ENCODE results near the gene RRAD. TPM values are rescaled to one million over a fixed set of nuclear protein-coding genes. Genes with fewer than 3 reads are reported as not detected.
A peak's percentile ranks its signal among the peaks of the same experiment; 100 is the strongest.
"Not testable (repeated sequence)": the region's sequence is repeated elsewhere in the genome, so short reads cannot be mapped to it uniquely, and the experiment has no call there.

The RRAD gene
- total RNA-seq, 4 donors from 2014 or later = 3.8 to 21.0 (median 11.9) TPM

DNA sequence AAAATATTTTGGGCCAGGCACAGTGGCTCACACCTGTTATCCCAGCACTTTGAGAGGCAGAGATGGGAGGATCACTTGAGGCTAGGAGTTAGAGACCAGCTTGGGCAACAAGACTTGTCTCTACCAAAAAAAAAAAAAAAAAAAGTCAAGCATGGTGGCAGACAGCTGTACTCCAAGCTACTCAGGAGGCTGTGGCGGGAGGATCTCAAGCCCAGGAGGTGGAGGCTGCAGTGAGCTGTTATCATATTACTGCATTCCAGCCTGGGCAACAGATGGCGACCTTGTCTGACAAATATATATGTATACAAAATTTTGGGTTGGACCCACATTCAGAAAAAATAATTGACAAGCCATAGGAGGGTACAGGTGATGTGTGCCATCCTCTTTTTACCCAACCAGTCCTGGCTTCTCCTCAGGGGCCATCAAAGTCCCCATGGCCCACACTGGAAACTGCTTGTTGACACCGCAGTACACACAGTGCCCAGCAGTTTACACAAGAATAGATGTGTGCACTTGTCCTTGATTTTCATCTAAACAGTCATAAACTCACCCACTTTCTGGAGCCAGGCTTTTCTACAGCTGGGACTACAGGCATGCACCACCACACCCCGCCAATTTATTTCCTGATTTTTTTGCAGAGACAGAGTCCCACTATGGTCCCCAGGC is 11.7 kb upstream of the RRAD start:
- DNase-seq (ENCODE audit: low spot score) (no peak), ATAC-seq (ENCODE audit: low FRiP score) (no peak)
- TF ChIP-seq, protein P1, sequence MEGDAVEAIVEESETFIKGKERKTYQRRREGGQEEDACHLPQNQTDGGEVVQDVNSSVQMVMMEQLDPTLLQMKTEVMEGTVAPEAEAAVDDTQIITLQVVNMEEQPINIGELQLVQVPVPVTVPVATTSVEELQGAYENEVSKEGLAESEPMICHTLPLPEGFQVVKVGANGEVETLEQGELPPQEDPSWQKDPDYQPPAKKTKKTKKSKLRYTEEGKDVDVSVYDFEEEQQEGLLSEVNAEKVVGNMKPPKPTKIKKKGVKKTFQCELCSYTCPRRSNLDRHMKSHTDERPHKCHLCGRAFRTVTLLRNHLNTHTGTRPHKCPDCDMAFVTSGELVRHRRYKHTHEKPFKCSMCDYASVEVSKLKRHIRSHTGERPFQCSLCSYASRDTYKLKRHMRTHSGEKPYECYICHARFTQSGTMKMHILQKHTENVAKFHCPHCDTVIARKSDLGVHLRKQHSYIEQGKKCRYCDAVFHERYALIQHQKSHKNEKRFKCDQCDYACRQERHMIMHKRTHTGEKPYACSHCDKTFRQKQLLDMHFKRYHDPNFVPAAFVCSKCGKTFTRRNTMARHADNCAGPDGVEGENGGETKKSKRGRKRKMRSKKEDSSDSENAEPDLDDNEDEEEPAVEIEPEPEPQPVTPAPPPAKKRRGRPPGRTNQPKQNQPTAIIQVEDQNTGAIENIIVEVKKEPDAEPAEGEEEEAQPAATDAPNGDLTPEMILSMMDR (IDR thresholded peaks at IDR 0.05) = no peak

DNA sequence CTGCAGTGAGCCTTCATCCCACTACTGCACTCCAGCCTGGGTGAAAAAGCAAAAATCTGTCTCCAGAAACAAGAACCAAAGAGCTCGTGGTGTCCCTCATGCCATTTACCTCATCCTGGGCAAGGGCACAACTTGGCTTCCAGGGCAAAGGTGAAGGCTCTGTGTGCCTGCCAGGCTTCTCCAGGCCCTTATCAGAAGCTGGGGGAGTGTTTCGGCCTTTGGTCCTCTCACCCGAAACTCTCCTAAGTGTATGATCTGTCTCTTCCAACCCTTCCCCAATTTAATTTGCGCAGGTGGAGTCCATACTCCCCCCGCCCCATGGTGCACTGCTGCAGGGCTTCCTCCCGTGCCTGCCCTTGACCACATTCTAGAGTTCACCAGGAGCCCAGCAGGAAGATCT is 11.1 kb upstream of the RRAD start:
- DNase-seq (ENCODE audit: low spot score) = no peak
- TF ChIP-seq, protein P1 (IDR thresholded peaks at IDR 0.05) = no peak
- ATAC-seq (ENCODE audit: low FRiP score) = no peak

DNA sequence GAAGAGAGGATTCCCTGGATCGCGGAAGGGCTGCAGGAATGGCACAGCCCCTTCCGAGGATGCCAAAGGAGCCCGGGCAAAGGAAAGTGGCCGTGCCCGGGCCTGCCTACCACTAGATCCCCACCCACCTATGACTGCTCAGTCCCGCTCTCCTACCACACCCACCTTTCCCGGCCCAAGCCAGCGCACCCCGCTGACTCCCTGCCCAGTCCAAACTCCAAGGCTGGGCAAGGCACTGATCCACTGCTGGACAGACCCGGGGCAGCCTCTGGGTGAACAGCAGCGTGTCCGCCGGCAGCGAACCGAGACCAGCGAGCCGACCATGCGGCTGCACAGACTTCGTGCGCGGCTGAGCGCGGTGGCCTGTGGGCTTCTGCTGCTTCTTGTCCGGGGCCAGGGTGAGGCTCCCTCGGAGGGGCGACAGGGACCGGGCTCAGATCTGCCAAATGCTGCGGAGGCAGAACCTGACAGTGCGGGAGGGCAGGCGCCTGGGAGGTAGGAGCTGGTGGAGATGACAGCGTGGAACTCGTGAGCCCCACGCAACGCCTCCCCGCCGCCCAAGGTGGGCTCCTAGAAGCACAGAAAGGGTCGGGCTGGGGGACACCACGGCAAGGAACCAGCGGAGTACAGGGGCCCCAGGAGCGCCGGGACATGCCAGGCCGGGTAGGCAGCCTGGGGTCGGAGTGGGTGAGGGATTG is 10.1 kb upstream of the RRAD start, which contains the start of gene CES2:
Gene CES2, plus strand, starts transcription at position 203 of the 698 bp plus-strand sequence. Its CDS starts 120 bp downstream, at position 323.
- TF ChIP-seq, protein P1 (IDR thresholded peaks at IDR 0.05) = no peak
- no peak for DNase-seq (ENCODE audit: low spot score)

DNA sequence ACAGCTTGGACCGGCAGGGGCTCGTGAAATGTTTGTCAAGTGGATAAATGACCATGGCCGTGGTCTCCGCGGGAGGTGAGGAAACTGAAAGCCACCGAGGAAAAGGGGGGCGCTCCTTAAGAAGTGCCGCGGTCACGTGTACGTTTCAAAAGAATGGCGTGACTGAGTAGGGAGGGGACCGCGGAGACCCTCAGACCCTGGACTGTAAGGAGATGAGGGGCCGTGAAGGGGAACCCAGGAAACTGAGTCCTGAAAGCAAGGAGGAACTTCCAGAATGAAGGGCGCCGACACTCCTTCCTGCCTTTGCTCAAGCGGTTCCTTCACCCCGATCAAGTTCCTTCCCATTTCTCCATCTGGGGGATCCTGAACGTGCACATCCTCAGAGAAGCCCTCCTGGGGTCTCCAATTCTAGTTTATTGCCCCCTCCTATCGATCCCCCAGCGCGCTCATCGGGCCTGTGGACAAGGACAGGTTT is 9.5 kb upstream of the RRAD start:
- ATAC-seq (ENCODE audit: low FRiP score); DNase-seq (ENCODE audit: low spot score): not testable (repeated sequence)

More for the DNA sequence above, 10.1 kb upstream of the RRAD start, which contains the start of gene CES2:
- peak; percentile 83 for ATAC-seq (ENCODE audit: low FRiP score)

DNA sequence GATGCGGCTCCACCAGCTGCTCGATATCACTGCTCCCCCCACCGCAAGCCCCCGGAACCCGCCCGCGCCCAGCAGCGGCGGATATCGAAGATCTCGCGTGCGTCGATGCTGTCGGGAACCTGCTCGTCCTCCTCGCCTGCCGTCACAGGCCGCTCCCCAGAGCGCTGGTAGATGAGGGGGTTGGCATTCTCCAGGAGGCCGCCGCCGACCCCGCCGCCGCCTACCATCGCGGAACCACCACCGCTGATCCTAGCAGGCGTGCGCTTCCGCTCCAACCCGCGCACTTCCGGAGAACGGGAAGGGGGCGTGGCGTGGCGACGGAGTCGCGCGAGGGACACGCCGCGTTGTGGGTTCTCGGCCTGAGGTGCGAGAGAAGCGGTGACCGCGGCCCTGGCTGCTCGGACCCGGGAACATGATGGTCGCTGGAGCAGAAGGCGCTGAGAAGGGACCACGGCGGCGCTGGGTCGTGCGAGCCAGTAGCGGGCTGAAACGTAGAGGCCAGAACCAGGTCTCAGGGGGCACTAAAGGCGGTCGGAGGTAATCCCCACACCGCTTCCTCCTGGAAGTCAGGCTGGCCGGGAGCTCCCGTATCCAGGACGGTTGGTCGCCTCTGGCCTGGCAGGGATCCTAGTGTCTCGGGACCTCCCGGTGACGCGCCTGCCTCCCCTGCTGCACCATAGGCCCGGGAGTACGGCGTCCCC is 9.0 kb upstream of the RRAD start, which contains the start of gene CIAO2B:
Gene CIAO2B, minus strand, starts transcription at position 265 of the 701 bp plus-strand sequence. Its CDS starts 38 bp downstream, at position 227.
- DNase-seq (ENCODE audit: low spot score) (peak; percentile 85), ATAC-seq (ENCODE audit: low FRiP score) (peak; percentile 80)
- TF ChIP-seq, protein P1 (IDR thresholded peaks at IDR 0.05) = no peak

DNA sequence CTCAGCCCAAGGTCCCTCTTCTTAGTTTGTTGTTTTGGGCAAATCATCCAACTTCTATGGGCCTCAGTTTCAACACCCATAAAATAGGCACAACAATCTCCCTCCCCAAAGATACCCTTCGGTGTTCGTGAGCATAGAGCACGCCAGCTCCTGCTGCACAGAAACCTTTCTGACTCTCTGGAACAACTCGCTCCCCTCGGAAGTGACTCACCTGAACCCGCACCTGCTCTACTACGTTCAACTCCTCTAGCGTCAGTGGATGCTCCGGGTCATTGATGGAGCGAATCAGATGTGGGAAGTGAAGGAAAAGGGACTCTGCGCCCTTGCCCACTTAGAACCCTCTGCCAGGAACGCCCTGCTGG is 8.4 kb upstream of the RRAD start:
- TF ChIP-seq, protein P1 (IDR thresholded peaks at IDR 0.05) = no peak
- DNase-seq (ENCODE audit: low spot score) = no peak
- peak; percentile 22 for ATAC-seq (ENCODE audit: low FRiP score)

DNA sequence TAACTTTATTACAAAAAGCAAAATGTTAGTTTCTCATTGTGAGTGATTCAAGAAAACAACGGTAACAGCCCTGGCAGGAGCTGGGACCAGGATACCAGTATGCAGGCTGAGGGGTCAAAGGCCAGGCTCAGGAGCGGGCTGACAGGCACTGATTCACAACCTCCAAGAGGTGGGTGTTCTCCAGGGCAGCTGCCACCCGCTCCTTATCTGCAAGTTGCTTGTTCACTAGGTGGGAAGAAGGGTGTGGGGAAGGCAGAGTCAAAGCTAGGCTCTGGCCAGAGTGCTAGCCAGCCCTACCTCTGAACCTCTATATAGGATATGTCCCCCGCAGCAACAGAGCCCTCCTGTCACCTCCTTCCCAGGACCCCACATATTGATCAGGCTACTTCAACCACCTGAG is 6.7 kb upstream of the RRAD start:
- TF ChIP-seq, protein P1 (IDR thresholded peaks at IDR 0.05) = no peak

More for the DNA sequence above, 6.7 kb upstream of the RRAD start:
- ATAC-seq (ENCODE audit: low FRiP score) (no peak), DNase-seq (ENCODE audit: low spot score) (no peak)

Measured in omental fat pad (tissue), 4 donors.